GM21528 (cell line): Measurements from ENCODE around the gene AFAP1.

Experiments used
- ATAC-seq: cut with Tn5 transposase; IDR thresholded peaks from one replicate; pipeline ENCODE4 v1.9.1; 2021; ENCODE audit warnings: mild to moderate bottlenecking, moderate library complexity; ENCODE audit not compliant: unreplicated experiment, low FRiP score

The AFAP1 gene

GRCh38 chr4:7899184-7899869, 40.3 kb downstream of the AFAP1 start:
- no peak for ATAC-seq

GRCh38 chr4:7898385-7898784, 41.3 kb downstream of the AFAP1 start:
- ATAC-seq: no peak

GRCh38 chr4:7897811-7898210, 41.9 kb downstream of the AFAP1 start:
- no peak for ATAC-seq

GRCh38 chr4:7894677-7895181, 44.9 kb downstream of the AFAP1 start:
- ATAC-seq: no peak

GRCh38 chr4:7894098-7894676, 45.5 kb downstream of the AFAP1 start:
- no peak for ATAC-seq

- ATAC-seq: no peak
Measured at GRCh38 chr4:7893539-7893938, 46.1 kb downstream of the AFAP1 start.

GRCh38 chr4:7892212-7893019, 47.2 kb downstream of the AFAP1 start:
- no peak for ATAC-seq

- no peak for ATAC-seq
Measured at GRCh38 chr4:7890635-7891393, 48.8 kb downstream of the AFAP1 start.

- ATAC-seq: no peak
Measured at GRCh38 chr4:7887436-7887835, 52.2 kb downstream of the AFAP1 start.

GRCh38 chr4:7886007-7886973, 53.4 kb downstream of the AFAP1 start:
- no peak for ATAC-seq

- no peak for ATAC-seq
Measured at GRCh38 chr4:7885216-7886006, 54.2 kb downstream of the AFAP1 start.

GRCh38 chr4:7880683-7881082, 59.0 kb downstream of the AFAP1 start:
- ATAC-seq: no peak

GRCh38 chr4:7879127-7879526, 60.5 kb downstream of the AFAP1 start:
- no peak for ATAC-seq

GRCh38 chr4:7878323-7878722, 61.3 kb downstream of the AFAP1 start:
- ATAC-seq: no peak

GRCh38 chr4:7877176-7877575, 62.5 kb downstream of the AFAP1 start:
- no peak for ATAC-seq

GRCh38 chr4:7876201-7876875, 63.3 kb downstream of the AFAP1 start:
- ATAC-seq: no peak

- no peak for ATAC-seq
Measured at GRCh38 chr4:7874838-7875237, 64.8 kb downstream of the AFAP1 start.

GRCh38 chr4:7873881-7874280, 65.8 kb downstream of the AFAP1 start:
- ATAC-seq: no peak
